H9 (cell line): ENCODE measurements around the gene MAPRE3. TPM values are rescaled to one million over a fixed set of nuclear protein-coding genes. Genes with fewer than 3 reads are reported as not detected.

Experiments used
- DNase-seq: peaks from one replicate; pipeline ENCODE4 v3.0.0-alpha.2; 2017
- H2AFZ ChIP-seq: one replicate; pipeline ENCODE4 v1.6.1; 2013; ENCODE audit warnings: mild to moderate bottlenecking, low read length, control low read depth, moderate library complexity
- H2AK5ac ChIP-seq: 2 replicates; pipeline ENCODE4 v1.6.1; 2013; ENCODE audit warnings: low read length, control low read depth, mixed read lengths; ENCODE audit not compliant: insufficient read length
- H2BK120ac ChIP-seq: one replicate; pipeline ENCODE4 v1.6.1; 2013; ENCODE audit warnings: low read depth, mild to moderate bottlenecking, low read length, control low read depth, inconsistent platforms; ENCODE audit not compliant: poor library complexity, severe bottlenecking
- H2BK12ac ChIP-seq: 2 replicates; pipeline ENCODE4 v1.6.1; 2013; ENCODE audit warnings: low read length, control low read depth, mixed read lengths, low read depth; ENCODE audit not compliant: insufficient read length
- H2BK15ac ChIP-seq: 2 replicates; pipeline ENCODE4 v1.6.1; 2013; ENCODE audit warnings: low read depth, low read length, control low read depth
- H2BK20ac ChIP-seq: one replicate; pipeline ENCODE4 v1.6.1; 2013; ENCODE audit warnings: low read depth, mild to moderate bottlenecking, low read length, control low read depth, inconsistent platforms; ENCODE audit not compliant: poor library complexity, severe bottlenecking
- H2BK5ac ChIP-seq: 2 replicates; pipeline ENCODE4 v1.6.1; 2013; ENCODE audit warnings: low read length, control low read depth, mixed read lengths; ENCODE audit not compliant: insufficient read length
- H3K14ac ChIP-seq: 2 replicates; pipeline ENCODE4 v1.6.1; 2013; ENCODE audit warnings: low read length, control low read depth; ENCODE audit not compliant: insufficient read depth
- H3K18ac ChIP-seq: 2 replicates; pipeline ENCODE4 v1.6.1; 2013; ENCODE audit warnings: low read depth, mild to moderate bottlenecking, mixed read lengths, low read length, control low read depth; ENCODE audit not compliant: insufficient read length
- H3K23ac ChIP-seq: 2 replicates; pipeline ENCODE4 v1.6.1; 2013; ENCODE audit warnings: low read length, control low read depth, mixed read lengths, low read depth; ENCODE audit not compliant: insufficient read length
- H3K23me2 ChIP-seq: 2 replicates; pipeline ENCODE4 v1.6.1; 2013; ENCODE audit warnings: low read depth, mild to moderate bottlenecking, mixed read lengths, low read length, control low read depth; ENCODE audit not compliant: insufficient read length, poor library complexity, severe bottlenecking
- H3K27ac ChIP-seq: 2 replicates; pipeline ENCODE4 v1.5.1; 2013; ENCODE audit warnings: low read length, control low read depth, mixed read lengths, low read depth; ENCODE audit not compliant: insufficient read length
- H3K27me3 ChIP-seq: 2 replicates; pipeline ENCODE4 v1.6.1; 2013; ENCODE audit warnings: low read length, control low read depth, inconsistent platforms; ENCODE audit not compliant: insufficient read depth
- H3K4ac ChIP-seq: 2 replicates; pipeline ENCODE4 v1.6.1; 2013; ENCODE audit warnings: low read depth, mild to moderate bottlenecking, control low read depth, inconsistent platforms, low read length, moderate library complexity
- H3K4me1 ChIP-seq: 2 replicates; pipeline ENCODE4 v1.6.1; 2013; ENCODE audit warnings: low read length, control low read depth, inconsistent platforms; ENCODE audit not compliant: insufficient read depth
- H3K4me2 ChIP-seq: 2 replicates; pipeline ENCODE4 v1.6.1; 2013; ENCODE audit warnings: low read length, control low read depth, mixed read lengths; ENCODE audit not compliant: insufficient read length, insufficient read depth
- H3K56ac ChIP-seq: 2 replicates; pipeline ENCODE4 v1.6.1; 2013; ENCODE audit warnings: low read depth, mild to moderate bottlenecking, mixed read lengths, low read length, control low read depth; ENCODE audit not compliant: insufficient read length
- H3K79me1 ChIP-seq: 2 replicates; pipeline ENCODE4 v1.6.1; 2013; ENCODE audit warnings: low read depth, mild to moderate bottlenecking, moderate library complexity, low read length, control low read depth, inconsistent platforms; ENCODE audit not compliant: insufficient read depth, poor library complexity, severe bottlenecking
- H3K79me2 ChIP-seq: 2 replicates; pipeline ENCODE4 v1.6.1; 2013; ENCODE audit warnings: low read length, control low read depth, inconsistent platforms; ENCODE audit not compliant: insufficient read depth
- H3K9ac ChIP-seq: 2 replicates; pipeline ENCODE4 v1.6.1; 2013; ENCODE audit warnings: low read length, control low read depth, mixed read lengths; ENCODE audit not compliant: insufficient read length; ENCODE audit errors: extremely low read depth
- H3K9me3 ChIP-seq: one replicate; pipeline ENCODE4 v1.6.1; 2013; ENCODE audit warnings: low read depth, low read length, inconsistent platforms; ENCODE audit not compliant: control insufficient read depth
- H3T11ph ChIP-seq: one replicate; pipeline ENCODE4 v1.6.1; 2013; ENCODE audit warnings: mild to moderate bottlenecking, low read length, control low read depth, inconsistent platforms
- H4K20me1 ChIP-seq: one replicate; pipeline ENCODE4 v1.6.1; 2013; ENCODE audit not compliant: control insufficient read depth, insufficient read length, insufficient read depth
- H4K5ac ChIP-seq: 2 replicates; pipeline ENCODE4 v1.6.1; 2013; ENCODE audit warnings: low read depth, mild to moderate bottlenecking, mixed read lengths, low read length, control low read depth; ENCODE audit not compliant: insufficient read length
- H4K8ac ChIP-seq: replicated peaks from 2 replicates; pipeline ENCODE4 v1.6.1; 2013; ENCODE audit warnings: low read length, control low read depth, mixed read lengths, low read depth; ENCODE audit not compliant: insufficient read length
- H4K91ac ChIP-seq: 2 replicates; pipeline ENCODE4 v1.6.1; 2013; ENCODE audit warnings: low read depth, mild to moderate bottlenecking, moderate library complexity, mixed read lengths, low read length, control low read depth; ENCODE audit not compliant: insufficient read length
- H3K27ac Mint-ChIP-seq, 3 experiments: 2 replicates in 2 of 3; 3 replicates in 1 of 3; pipeline ENCODE4 v1.8.0; 2020 to 2021; ENCODE audit warnings: mixed read lengths in 3 of 3, mild to moderate bottlenecking in 1 of 3, moderate library complexity in 1 of 3
- H3K27me3 Mint-ChIP-seq: 2 replicates; pipeline ENCODE4 v1.8.0; 2021; ENCODE audit warnings: low read depth, mild to moderate bottlenecking, moderate library complexity, mixed read lengths
- H3K36me3 Mint-ChIP-seq, 3 experiments: 2 replicates in 2 of 3; 3 replicates in 1 of 3; pipeline ENCODE4 v1.8.0; 2020 to 2021; ENCODE audit warnings: low read depth in 3 of 3, mixed read lengths in 3 of 3; ENCODE audit not compliant: insufficient read depth in 1 of 3
- H3K4me1 Mint-ChIP-seq, 2 experiments: 2 replicates each; pipeline ENCODE4 v1.8.0; 2020; ENCODE audit warnings: mixed read lengths in 2 of 2
- H3K4me3 Mint-ChIP-seq, 2 experiments: 2 replicates in 1 of 2; 3 replicates in 1 of 2; pipeline ENCODE4 v1.8.0; 2020 to 2021; ENCODE audit warnings: mild to moderate bottlenecking in 2 of 2, mixed read lengths in 2 of 2, moderate library complexity in 1 of 2
- H3K9me3 Mint-ChIP-seq, 2 experiments: 2 replicates in 1 of 2; 3 replicates in 1 of 2; pipeline ENCODE4 v1.8.0; 2020; ENCODE audit warnings: mild to moderate bottlenecking in 2 of 2, mixed read lengths in 2 of 2, moderate library complexity in 1 of 2
- WGBS: extraction: QIAGEN DNeasy Blood & Tissue Kit; methylation state at CpG from one replicate; pipeline ENCODE4 v1.1.7; 2013; ENCODE audit warnings: missing lambda C conversion rate, low lambda C conversion rate, mixed read lengths; ENCODE audit not compliant: insufficient read length; ENCODE audit errors: extremely low coverage; 5-methylcytosine and 5-hydroxymethylcytosine counted together
- total RNA-seq: library from RNA; stranded (reverse); gene quantifications from 2 replicates; pipeline ENCODE4 v1.2.1, GENCODE V29; 2021
- TF ChIP-seq, protein P1 (sequence below): fragments of 200-600 bp; sonication (generic); conservative IDR thresholded peaks from 3 replicates; pipeline ENCODE4 v1.8.0; 2021; ENCODE audit warnings: antibody characterized with exemption, mild to moderate bottlenecking

The MAPRE3 gene
- total RNA-seq, 1 experiment from 2014 or later, result 2.0 TPM

DNA sequence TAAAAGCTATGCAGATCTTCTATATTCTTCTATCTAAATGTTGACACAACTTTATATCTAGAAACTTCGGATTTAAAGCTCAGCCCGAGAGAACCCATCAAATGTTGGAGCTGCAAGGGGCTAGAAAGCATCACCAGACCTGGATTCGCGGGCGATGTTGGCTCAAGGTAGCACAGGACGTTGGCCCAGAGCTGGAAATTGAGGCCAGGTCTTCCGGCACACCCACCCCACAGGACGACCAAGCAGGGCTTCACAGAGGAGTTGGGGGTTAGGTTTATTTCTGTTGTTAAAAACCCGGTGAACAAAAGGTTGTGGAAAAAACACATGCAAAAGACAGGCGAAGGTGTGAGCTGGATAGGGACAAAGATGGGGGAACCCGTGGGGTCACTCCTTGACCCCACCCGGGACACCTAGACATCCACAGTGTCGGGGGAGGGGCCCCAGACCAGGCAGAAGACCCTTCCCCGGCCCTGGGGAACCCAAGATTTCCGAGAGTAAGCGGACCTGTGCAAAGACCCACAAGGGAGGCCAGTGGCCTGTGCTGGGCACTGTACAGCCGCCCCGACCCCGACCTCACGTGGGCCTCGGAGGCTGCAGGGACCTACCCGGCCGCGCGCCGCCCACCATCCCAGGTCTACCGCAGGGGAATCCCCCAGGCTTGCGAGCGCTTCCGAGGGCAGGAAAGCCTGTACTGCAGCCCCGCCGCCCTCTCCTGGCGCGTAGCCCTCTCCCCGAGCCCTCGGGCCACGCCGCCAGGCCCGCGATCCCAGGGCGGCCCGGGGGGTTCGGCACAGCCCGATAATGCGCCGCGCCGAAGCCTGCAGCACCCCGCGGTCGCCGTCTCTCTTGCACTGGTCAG, 79.2 kb downstream of the MAPRE3 start:
- peaks cover 10% of the 10 kb centered on the region for H3K23me2 ChIP-seq
- Mint-ChIP-seq H3K27me3 (peaks cover 9% of the 10 kb centered on the region), H3K27ac (peak overlapping the region; percentile 27 to 85 (median 70); a peak in 5 of 7 replicates), H3K36me3 (peaks cover 14 to 17% (median 15%) of the 10 kb centered on the region in 3 experiments), H3K9me3 (peaks cover 7 to 16% of the 10 kb centered on the region in 2 experiments), H3K4me1 (peaks cover 10 to 14% of the 10 kb centered on the region in 2 experiments), H3K4me3 (peak overlapping the region; percentile 94 to 97)
- WGBS, result no CpG with 5 or more reads among the region's 52 CpGs
- H2BK12ac ChIP-seq, result no peak overlapping the region
- H3K23ac ChIP-seq, result no peak overlapping the region
- no peak overlapping the region for H3T11ph ChIP-seq
- no peak overlapping the region for H2AK5ac ChIP-seq
- H3K79me1 ChIP-seq, result no peaks in the 10 kb centered on the region
- peak overlapping the region; percentile 34; the same call in 1 of the 2 replicates for H3K14ac ChIP-seq
- H3K4me1 ChIP-seq, result peaks cover 4% of the 10 kb centered on the region; the same call in 1 of the 2 replicates
- H3K18ac ChIP-seq, result peak overlapping the region; percentile 9
- H2BK20ac ChIP-seq, result no peak overlapping the region
- no peak overlapping the region for H4K8ac ChIP-seq
- H3K79me2 ChIP-seq, result no peaks in the 10 kb centered on the region
- no peaks in the 10 kb centered on the region for H3K9me3 ChIP-seq
- no peak overlapping the region for H3K27ac ChIP-seq
- no peak overlapping the region for H2BK120ac ChIP-seq
- peak overlapping the region; percentile 59 for H3K4me2 ChIP-seq
- no peak overlapping the region for H4K91ac ChIP-seq
- no peak overlapping the region for H3K56ac ChIP-seq
- peak overlapping the region; percentile 51 for H2AFZ ChIP-seq
- H3K27me3 ChIP-seq, result no peaks in the 10 kb centered on the region
- no peaks in the 10 kb centered on the region for H4K20me1 ChIP-seq
- H2BK5ac ChIP-seq, result no peak overlapping the region
- H3K4ac ChIP-seq, result no peak overlapping the region
- no peak overlapping the region for H2BK15ac ChIP-seq
- H4K5ac ChIP-seq, result no peak overlapping the region
- H3K9ac ChIP-seq, result peak overlapping the region; percentile 5
- TF ChIP-seq, protein P1, sequence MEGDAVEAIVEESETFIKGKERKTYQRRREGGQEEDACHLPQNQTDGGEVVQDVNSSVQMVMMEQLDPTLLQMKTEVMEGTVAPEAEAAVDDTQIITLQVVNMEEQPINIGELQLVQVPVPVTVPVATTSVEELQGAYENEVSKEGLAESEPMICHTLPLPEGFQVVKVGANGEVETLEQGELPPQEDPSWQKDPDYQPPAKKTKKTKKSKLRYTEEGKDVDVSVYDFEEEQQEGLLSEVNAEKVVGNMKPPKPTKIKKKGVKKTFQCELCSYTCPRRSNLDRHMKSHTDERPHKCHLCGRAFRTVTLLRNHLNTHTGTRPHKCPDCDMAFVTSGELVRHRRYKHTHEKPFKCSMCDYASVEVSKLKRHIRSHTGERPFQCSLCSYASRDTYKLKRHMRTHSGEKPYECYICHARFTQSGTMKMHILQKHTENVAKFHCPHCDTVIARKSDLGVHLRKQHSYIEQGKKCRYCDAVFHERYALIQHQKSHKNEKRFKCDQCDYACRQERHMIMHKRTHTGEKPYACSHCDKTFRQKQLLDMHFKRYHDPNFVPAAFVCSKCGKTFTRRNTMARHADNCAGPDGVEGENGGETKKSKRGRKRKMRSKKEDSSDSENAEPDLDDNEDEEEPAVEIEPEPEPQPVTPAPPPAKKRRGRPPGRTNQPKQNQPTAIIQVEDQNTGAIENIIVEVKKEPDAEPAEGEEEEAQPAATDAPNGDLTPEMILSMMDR, result no peak
- no peak for DNase-seq
